ENCODE results near the gene CHD3.
A peak's percentile ranks its signal among the peaks of the same experiment; 100 is the strongest.

The CHD3 gene

GRCh38 chr17:7840441-7840840, 48.1 kb upstream of the CHD3 start:
- Histone ChIP-seq H3K9ac (ENCODE audit: low read depth, low read length, poor library complexity, severe bottlenecking) (peak overlapping the region; percentile 77), H3F3A (ENCODE audit: low read depth) (0 out of 2 replicates have a peak, but pooled peaks cover 10% of the 10 kb centered on the region), H3K9me2 (replicated peaks; ENCODE audit: low read depth, low read length) (no peaks in the 10 kb centered on the region), H3K79me2 (ENCODE audit: insufficient read depth, low read length) (peaks cover 82% of the 10 kb centered on the region; the same call in 1 of the 2 replicates), H4K20me1 (ENCODE audit: insufficient read depth, low read length, poor library complexity, severe bottlenecking) (peaks cover 65% of the 10 kb centered on the region), H3K4me1 (ENCODE audit: insufficient read depth, low read length, poor library complexity, severe bottlenecking) (peaks cover 51% of the 10 kb centered on the region), H3K4me2 (ENCODE audit: low read depth, low read length, poor library complexity, severe bottlenecking) (peak overlapping the region; percentile 98), H3K27me3 (ENCODE audit: insufficient read depth, low read length, poor library complexity, severe bottlenecking) (no peaks in the 10 kb centered on the region), H3K9me3 (ENCODE audit: insufficient read depth, low read depth, low read length) (no peaks in the 10 kb centered on the region), H3K4me3 (ENCODE audit: low read length, poor library complexity, severe bottlenecking) (peak overlapping the region; percentile 88), H2AFZ (ENCODE audit: low read length) (no peak overlapping the region), H3K36me3 (ENCODE audit: insufficient read depth, low read length) (peaks cover 3% of the 10 kb centered on the region; the same call in 1 of the 2 replicates)
- TF ChIP-seq EZH2phosphoT487 (IDR thresholded peaks at IDR 0.05; ENCODE audit: borderline replicate concordance) (no peak), CTCF (conservative IDR thresholded peaks at IDR 0.05; ENCODE audit: low read length) (no peak)

GRCh38 chr17:7840875-7841274, 47.7 kb upstream of the CHD3 start:
- 0 out of 2 replicates have a peak, but pooled peaks cover 7% of the 10 kb centered on the region for H3F3A ChIP-seq (ENCODE audit: low read depth)
- no peak overlapping the region for H2AFZ ChIP-seq (ENCODE audit: low read length)
- no peaks in the 10 kb centered on the region for H3K9me3 ChIP-seq (ENCODE audit: insufficient read depth, low read depth, low read length)
- H3K4me2 ChIP-seq (ENCODE audit: low read depth, low read length, poor library complexity, severe bottlenecking), result peak overlapping the region; percentile 98
- H3K9me2 ChIP-seq (replicated peaks; ENCODE audit: low read depth, low read length), result no peaks in the 10 kb centered on the region
- peak overlapping the region; percentile 88 for H3K4me3 ChIP-seq (ENCODE audit: low read length, poor library complexity, severe bottlenecking)
- peaks cover 67% of the 10 kb centered on the region for H4K20me1 ChIP-seq (ENCODE audit: insufficient read depth, low read length, poor library complexity, severe bottlenecking)
- H3K36me3 ChIP-seq (ENCODE audit: insufficient read depth, low read length), result peaks cover 6% of the 10 kb centered on the region; the same call in 1 of the 2 replicates
- peaks cover 85% of the 10 kb centered on the region; the same call in 1 of the 2 replicates for H3K79me2 ChIP-seq (ENCODE audit: insufficient read depth, low read length)
- no peaks in the 10 kb centered on the region for H3K27me3 ChIP-seq (ENCODE audit: insufficient read depth, low read length, poor library complexity, severe bottlenecking)
- peak overlapping the region; percentile 77 for H3K9ac ChIP-seq (ENCODE audit: low read depth, low read length, poor library complexity, severe bottlenecking)
- H3K4me1 ChIP-seq (ENCODE audit: insufficient read depth, low read length, poor library complexity, severe bottlenecking), result peaks cover 49% of the 10 kb centered on the region
- no peak for TF ChIP-seq EZH2phosphoT487 (IDR thresholded peaks at IDR 0.05; ENCODE audit: borderline replicate concordance)

- Histone ChIP-seq H3K4me3 (ENCODE audit: low read length, poor library complexity, severe bottlenecking) (peak overlapping the region; percentile 88), H3K4me2 (ENCODE audit: low read depth, low read length, poor library complexity, severe bottlenecking) (peak overlapping the region; percentile 98), H4K20me1 (ENCODE audit: insufficient read depth, low read length, poor library complexity, severe bottlenecking) (peaks cover 70% of the 10 kb centered on the region), H3F3A (ENCODE audit: low read depth) (0 out of 2 replicates have a peak, but pooled peaks cover 1% of the 10 kb centered on the region), H3K36me3 (ENCODE audit: insufficient read depth, low read length) (peaks cover 9% of the 10 kb centered on the region; the same call in 1 of the 2 replicates), H3K9me2 (replicated peaks; ENCODE audit: low read depth, low read length) (no peaks in the 10 kb centered on the region), H3K4me1 (ENCODE audit: insufficient read depth, low read length, poor library complexity, severe bottlenecking) (peaks cover 43% of the 10 kb centered on the region), H3K79me2 (ENCODE audit: insufficient read depth, low read length) (peaks cover 81% of the 10 kb centered on the region; the same call in 1 of the 2 replicates), H3K9ac (ENCODE audit: low read depth, low read length, poor library complexity, severe bottlenecking) (peak overlapping the region; percentile 77), H2AFZ (ENCODE audit: low read length) (no peak overlapping the region; the same call in 1 of the 2 replicates), H3K9me3 (ENCODE audit: insufficient read depth, low read depth, low read length) (no peaks in the 10 kb centered on the region), H3K27me3 (ENCODE audit: insufficient read depth, low read length, poor library complexity, severe bottlenecking) (no peaks in the 10 kb centered on the region)
- TF ChIP-seq EZH2phosphoT487 (IDR thresholded peaks at IDR 0.05; ENCODE audit: borderline replicate concordance) (no peak), CTCF (conservative IDR thresholded peaks at IDR 0.05; ENCODE audit: low read length) (no peak; the same call in 1 of the 2 replicates)
Observed at GRCh38 chr17:7841396-7841914, 47.1 kb upstream of the CHD3 start.

All from Loucy (cell line).